ENCODE data around the gene POTEG. TPM values are rescaled to one million over a fixed set of nuclear protein-coding genes. Genes with fewer than 3 reads are reported as not detected.
"Not testable (repeated sequence)": the region's sequence is repeated elsewhere in the genome, so short reads cannot be mapped to it uniquely, and the experiment has no call there.

POTEG gene
- not detected in 2 replicates for total RNA-seq (2014; rRNA removed; shearing (Covaris generic))

GRCh38 chr14:19434241-19434640 lies at the start of gene POTEG:
Gene POTEG (minus strand): TSS chr14:19434341. CDS start chr14:19434289, 52 bp downstream.
- DNase-seq; H3K27ac ChIP-seq; H3K36me3 ChIP-seq; H3K9me3 ChIP-seq (replicated peaks); H3K4me1 ChIP-seq; H3K27me3 ChIP-seq; H3K4me3 ChIP-seq: not testable (repeated sequence)

GRCh38 chr14:19482093-19482492 lies 48.0 kb upstream of the POTEG start:
- DNase-seq; H3K27me3 ChIP-seq; H3K9me3 ChIP-seq (replicated peaks); H3K36me3 ChIP-seq; H3K4me1 ChIP-seq; H3K27ac ChIP-seq; H3K4me3 ChIP-seq: not testable (repeated sequence)

- not testable (repeated sequence) for H3K9me3 ChIP-seq (replicated peaks); H3K4me3 ChIP-seq; H3K36me3 ChIP-seq; H3K27ac ChIP-seq; DNase-seq; H3K4me1 ChIP-seq; H3K27me3 ChIP-seq
Measured at GRCh38 chr14:19481421-19481820, 47.3 kb upstream of the POTEG start.

- H3K4me3 ChIP-seq; DNase-seq; H3K4me1 ChIP-seq; H3K27me3 ChIP-seq; H3K36me3 ChIP-seq; H3K9me3 ChIP-seq (replicated peaks); H3K27ac ChIP-seq: not testable (repeated sequence)
Measured at GRCh38 chr14:19480491-19480890, 46.4 kb upstream of the POTEG start.

- not testable (repeated sequence) for H3K27ac ChIP-seq; H3K36me3 ChIP-seq; H3K27me3 ChIP-seq; H3K9me3 ChIP-seq (replicated peaks); DNase-seq; H3K4me1 ChIP-seq; H3K4me3 ChIP-seq
Measured at GRCh38 chr14:19445761-19446160, 11.6 kb upstream of the POTEG start.

- H3K4me3 ChIP-seq; H3K4me1 ChIP-seq; H3K27me3 ChIP-seq; H3K9me3 ChIP-seq (replicated peaks); H3K36me3 ChIP-seq; DNase-seq; H3K27ac ChIP-seq: not testable (repeated sequence)
Measured at GRCh38 chr14:19439826-19440225, 5.7 kb upstream of the POTEG start.

GRCh38 chr14:19439219-19439618 lies 5.1 kb upstream of the POTEG start:
- H3K27ac ChIP-seq; DNase-seq; H3K4me3 ChIP-seq; H3K27me3 ChIP-seq; H3K36me3 ChIP-seq; H3K4me1 ChIP-seq; H3K9me3 ChIP-seq (replicated peaks): not testable (repeated sequence)

- not testable (repeated sequence) for H3K4me3 ChIP-seq; DNase-seq; H3K27ac ChIP-seq; H3K9me3 ChIP-seq (replicated peaks); H3K4me1 ChIP-seq; H3K36me3 ChIP-seq; H3K27me3 ChIP-seq
Measured at GRCh38 chr14:19437126-19437443, 2.9 kb upstream of the POTEG start.

GRCh38 chr14:19436311-19437125 lies 2.4 kb upstream of the POTEG start:
- H3K27ac ChIP-seq; DNase-seq; H3K27me3 ChIP-seq; H3K36me3 ChIP-seq; H3K9me3 ChIP-seq (replicated peaks); H3K4me1 ChIP-seq; H3K4me3 ChIP-seq: not testable (repeated sequence)

GRCh38 chr14:19435852-19436251 lies 1.7 kb upstream of the POTEG start:
- not testable (repeated sequence) for H3K4me3 ChIP-seq; H3K27ac ChIP-seq; H3K27me3 ChIP-seq; DNase-seq; H3K36me3 ChIP-seq; H3K4me1 ChIP-seq; H3K9me3 ChIP-seq (replicated peaks)

- not testable (repeated sequence) for H3K9me3 ChIP-seq (replicated peaks); H3K4me1 ChIP-seq; H3K4me3 ChIP-seq; H3K27ac ChIP-seq; H3K36me3 ChIP-seq; H3K27me3 ChIP-seq; DNase-seq
Measured at GRCh38 chr14:19434891-19435290, 750 bp upstream of the POTEG start.

- H3K9me3 ChIP-seq (replicated peaks); H3K4me1 ChIP-seq; DNase-seq; H3K27me3 ChIP-seq; H3K36me3 ChIP-seq; H3K27ac ChIP-seq; H3K4me3 ChIP-seq: not testable (repeated sequence)
Measured at GRCh38 chr14:19433765-19434164, 376 bp downstream of the POTEG start.

- not testable (repeated sequence) for H3K27ac ChIP-seq, DNase-seq
Measured at GRCh38 chr14:19408519-19408918, 25.6 kb downstream of the POTEG start.

GRCh38 chr14:19402097-19402496 lies 32.0 kb downstream of the POTEG start:
- H3K27me3 ChIP-seq; DNase-seq; H3K9me3 ChIP-seq (replicated peaks); H3K4me3 ChIP-seq; H3K27ac ChIP-seq; H3K36me3 ChIP-seq; H3K4me1 ChIP-seq: not testable (repeated sequence)

More at GRCh38 chr14:19408519-19408918, 25.6 kb downstream of the POTEG start:
- H3K9me3 ChIP-seq (replicated peaks); H3K27me3 ChIP-seq; H3K4me3 ChIP-seq; H3K36me3 ChIP-seq; H3K4me1 ChIP-seq: not testable (repeated sequence)

- not testable (repeated sequence) for H3K36me3 ChIP-seq; H3K4me1 ChIP-seq; H3K9me3 ChIP-seq (replicated peaks); H3K4me3 ChIP-seq; DNase-seq; H3K27ac ChIP-seq; H3K27me3 ChIP-seq
Measured at GRCh38 chr14:19394727-19395126, 39.4 kb downstream of the POTEG start.

GRCh38 chr14:19390230-19390629 lies 43.9 kb downstream of the POTEG start:
- H3K4me1 ChIP-seq; H3K4me3 ChIP-seq; H3K27ac ChIP-seq; H3K36me3 ChIP-seq; H3K9me3 ChIP-seq (replicated peaks); DNase-seq; H3K27me3 ChIP-seq: not testable (repeated sequence)

All from SJCRH30 (cell line).